B cell (primary cell): ENCODE results near the gene DNAJC4. TPM values are rescaled to one million over a fixed set of nuclear protein-coding genes. Genes with fewer than 3 reads are reported as not detected.

Experiments used
- ATAC-seq: fragments of 200-7000 bp; cut with Tn5 transposase; one replicate; pipeline ENCODE4 v1.10.0; 2021; ENCODE audit warnings: low read depth, mild to moderate bottlenecking, moderate number of reproducible peaks, moderate library complexity
- CTCF ChIA-PET: fragments of 350-600 bp; sonication (Branson Sonifier 250); formaldehyde crosslinking; loops from one replicate; lab custom pipeline; 2021; ENCODE audit warnings: antibody characterized with exemption, inconsistent platforms; lab: Charles Lee
- POLR2A ChIA-PET: fragments of 350-600 bp; sonication (Branson Sonifier 250); formaldehyde crosslinking; loops from one replicate; lab custom pipeline; 2021; ENCODE audit warnings: antibody characterized with exemption; lab: Charles Lee
- DNase-seq: peaks from one replicate; pipeline ENCODE4 v3.0.0; 2013
- H2AFZ ChIP-seq: 2 replicates; pipeline ENCODE4 v1.6.1; 2012; ENCODE audit warnings: mild to moderate bottlenecking, low read depth, low read length; ENCODE audit not compliant: insufficient read depth, poor library complexity, severe bottlenecking
- H3K27ac ChIP-seq, 2 donors: 1 replicate in 1 of 2; 2 replicates in 1 of 2; pipeline ENCODE4 v1.5.1; 2012 to 2013; ENCODE audit warnings: low read length in 2 of 2, mild to moderate bottlenecking in 2 of 2, moderate library complexity in 1 of 2
- H3K27me3 ChIP-seq, 4 experiments: fragments of 200-600 bp in 1 of 4; sonication (generic) in 1 of 4; replicated peaks in 1 of 4; 1 replicate in 2 of 4; 2 replicates in 2 of 4; pipeline versions ENCODE4 v1.6.1 to v1.7.0; 2013 to 2016; ENCODE audit warnings: low read length in 3 of 4, mild to moderate bottlenecking in 2 of 4, mixed read lengths in 1 of 4, moderate library complexity in 1 of 4; ENCODE audit not compliant: insufficient read depth in 4 of 4, control insufficient read depth in 3 of 4; ENCODE audit errors: control extremely low read depth in 1 of 4
- H3K36me3 ChIP-seq, 2 experiments: replicated peaks in 1 of 2; 1 replicate in 1 of 2; 2 replicates in 1 of 2; pipeline versions ENCODE4 v1.6.1 to v1.7.1; 2013; ENCODE audit warnings: low read length in 1 of 2; ENCODE audit not compliant: insufficient read depth in 2 of 2, control insufficient read depth in 1 of 2; ENCODE audit errors: control extremely low read depth in 1 of 2, extremely low read depth in 1 of 2
- H3K4me1 ChIP-seq, 2 donors: fragments of 200-600 bp in 1 of 2; sonication (generic) in 1 of 2; 1 replicate in 1 of 2; 2 replicates in 1 of 2; pipeline versions ENCODE4 v1.5.1 to v1.6.1; 2013 to 2017; ENCODE audit warnings: low read length in 2 of 2; ENCODE audit not compliant: control insufficient read depth in 2 of 2, insufficient read depth in 2 of 2
- H3K4me2 ChIP-seq: replicated peaks from 2 replicates; pipeline ENCODE3; 2012; ENCODE audit warnings: mild to moderate bottlenecking, low read depth, low read length; ENCODE audit not compliant: poor library complexity, severe bottlenecking
- H3K4me3 ChIP-seq, 5 experiments: fragments of 200-600 bp in 1 of 5; sonication (generic) in 1 of 5; 1 replicate in 3 of 5; 2 replicates in 2 of 5; pipeline versions ENCODE4 v1.5.1 to v1.7.0; 2011 to 2016; ENCODE audit warnings: low read length in 4 of 5, mild to moderate bottlenecking in 4 of 5, low read depth in 2 of 5, control low read depth in 1 of 5, moderate library complexity in 1 of 5; ENCODE audit not compliant: insufficient read depth in 1 of 5; ENCODE audit errors: control extremely low read depth in 1 of 5, extremely low read depth in 1 of 5
- H3K79me2 ChIP-seq: fragments of 200-600 bp; sonication (generic); one replicate; pipeline ENCODE4 v1.6.0; 2016; ENCODE audit warnings: low read length; ENCODE audit not compliant: control insufficient read depth, insufficient read depth
- H3K9ac ChIP-seq: fragments of 200-600 bp; sonication (generic); 2 replicates; pipeline ENCODE4 v1.6.1; 2017; ENCODE audit warnings: mild to moderate bottlenecking, low read length, moderate library complexity
- H3K9me3 ChIP-seq, 3 donors: one replicate each; pipeline versions ENCODE4 v1.6.1 to v1.7.1; 2013; ENCODE audit warnings: low read length in 2 of 3; ENCODE audit not compliant: control insufficient read depth in 2 of 3, insufficient read depth in 1 of 3; ENCODE audit errors: control extremely low read depth in 1 of 3
- H4K20me1 ChIP-seq: 2 replicates; pipeline ENCODE4 v1.6.0; 2012; ENCODE audit warnings: mild to moderate bottlenecking, low read length; ENCODE audit not compliant: insufficient read depth, control insufficient read depth, poor library complexity, severe bottlenecking
- H3K27ac Mint-ChIP-seq: one replicate; pipeline ENCODE4 v1.8.0; 2021; ENCODE audit warnings: mixed read lengths
- H3K27me3 Mint-ChIP-seq: one replicate; pipeline ENCODE4 v1.8.0; 2021; ENCODE audit warnings: mixed read lengths
- H3K4me1 Mint-ChIP-seq: one replicate; pipeline ENCODE4 v1.8.0; 2021; ENCODE audit warnings: mixed read lengths
- H3K4me3 Mint-ChIP-seq: one replicate; pipeline ENCODE4 v1.8.0; 2021; ENCODE audit warnings: mixed read lengths
- H3K9me3 Mint-ChIP-seq: one replicate; pipeline ENCODE4 v1.8.0; 2022; ENCODE audit warnings: mixed read lengths; ENCODE audit not compliant: insufficient read depth
- CTCF ChIP-seq: fragments of 200-600 bp; IDR thresholded peaks from one replicate; pipeline ENCODE4 v1.8.0; 2022; ENCODE audit warnings: antibody characterized with exemption, mild to moderate bottlenecking
- EZH2 ChIP-seq: IDR thresholded peaks from 2 replicates; pipeline ENCODE4 v1.6.1; 2012; ENCODE audit warnings: borderline replicate concordance, low read depth, mild to moderate bottlenecking, moderate library complexity, low read length; ENCODE audit not compliant: insufficient read depth, poor library complexity, severe bottlenecking
- WGBS: methylation state at CpG from one replicate; pipeline ENCODE4 v1.1.5; 2013; ENCODE audit warnings: missing lambda C conversion rate; ENCODE audit not compliant: insufficient coverage; 5-methylcytosine and 5-hydroxymethylcytosine counted together
- intact Hi-C: fragments of 100-400 bp; cut with micrococcal nuclease; formaldehyde crosslinking; loops from one replicate; pipeline ENCODE4 v1.10.0; 2022
- polyA plus RNA-seq: library from polyadenylated mRNA; depleted of rRNA; stranded (reverse); fragments of >200 nt; gene quantifications from 2 replicates; pipeline ENCODE4 v1.2.3, GENCODE V29; 2012
- total RNA-seq, 2 donors: library from RNA; stranded (reverse); fragments of 120-200 nt in 1 of 2; gene quantifications; 1 replicate in 1 of 2; 2 replicates in 1 of 2; pipeline versions ENCODE4 v1.2.3 to v1.2.4, GENCODE V29; 2013 to 2022

Gene DNAJC4
- total and polyA plus RNA-seq, 2 donors (not counting 1 experiment from before 2014, with no cell fraction given): 74.4 to 105 TPM

- no peak for TF ChIP-seq EZH2
- TF ChIP-seq CTCF: no peak
- Histone ChIP-seq H2AFZ (no peak overlapping the region), H3K27me3 (no peaks in the 10 kb centered on the region), H3K9me3 (no peaks in the 10 kb centered on the region), H3K9ac (no peak overlapping the region), H4K20me1 (no peaks in the 10 kb centered on the region), H3K27ac (no peak overlapping the region), H3K4me2 (no peak overlapping the region), H3K36me3 (no peaks in the 10 kb centered on the region), H3K79me2 (no peaks in the 10 kb centered on the region), H3K4me1 (no peaks in the 10 kb centered on the region), H3K4me3 (no peak overlapping the region)
- WGBS: 97% methylated on average over 24 of the region's 24 CpGs
- POLR2A ChIA-PET: interaction anchor here (0.7 kb wide), 1 partner anchor 520 kb away, joined by 3 read pairs; no protein-coding TSS in a partner anchor
- no peaks in the 10 kb centered on the region for H3K9me3 Mint-ChIP-seq
- ATAC-seq: no peak
- no peaks in the 10 kb centered on the region for H3K27me3 Mint-ChIP-seq
- DNase-seq: no peak
- H3K4me3 Mint-ChIP-seq: no peak overlapping the region
- H3K27ac Mint-ChIP-seq: no peak overlapping the region
- CTCF ChIA-PET: interaction anchor here (1.1 kb wide), 1 partner anchor 9 kb away, joined by 3 read pairs; no protein-coding TSS in a partner anchor
- peaks cover under 1% of the 10 kb centered on the region for H3K4me1 Mint-ChIP-seq
- intact Hi-C loops: no loop called here
Measured at GRCh38 chr11:64258356-64258755, 28.0 kb downstream of the DNAJC4 start.

GRCh38 chr11:64258946-64259532, 28.7 kb downstream of the DNAJC4 start:
- no peaks in the 10 kb centered on the region for H3K36me3 ChIP-seq
- H3K27ac ChIP-seq: no peak overlapping the region
- no peaks in the 10 kb centered on the region for H3K9me3 Mint-ChIP-seq
- 95% methylated on average over 32 of the region's 32 CpGs for WGBS
- no peak overlapping the region for H3K27ac Mint-ChIP-seq
- no peaks in the 10 kb centered on the region for H4K20me1 ChIP-seq
- no peaks in the 10 kb centered on the region for H3K9me3 ChIP-seq
- no peak for TF ChIP-seq EZH2
- TF ChIP-seq CTCF: no peak
- CTCF ChIA-PET: interaction anchor here (0.6 kb wide), 1 partner anchor 10 kb away, joined by 3 read pairs; no protein-coding TSS in a partner anchor
- H2AFZ ChIP-seq: no peak overlapping the region
- intact Hi-C loops: no loop called here
- no peak overlapping the region for H3K4me2 ChIP-seq
- DNase-seq (no peak), ATAC-seq (no peak)
- no peak overlapping the region for H3K4me3 ChIP-seq
- H3K4me3 Mint-ChIP-seq: no peak overlapping the region
- no peaks in the 10 kb centered on the region for H3K27me3 ChIP-seq
- no peaks in the 10 kb centered on the region for H3K4me1 Mint-ChIP-seq
- H3K27me3 Mint-ChIP-seq: no peaks in the 10 kb centered on the region
- POLR2A ChIA-PET: interaction anchor here (0.6 kb wide), 1 partner anchor 68 kb away, joined by 4 read pairs; no protein-coding TSS in a partner anchor
- no peaks in the 10 kb centered on the region for H3K79me2 ChIP-seq
- no peaks in the 10 kb centered on the region for H3K4me1 ChIP-seq
- H3K9ac ChIP-seq: no peak overlapping the region
